OCI-LY3 (cell line): ENCODE data around the gene SDHD.

Experiments used
- H2AFZ ChIP-seq: fragments of 200-600, 300-600 bp; shearing (Covaris generic); 2 replicates; pipeline ENCODE4 v1.6.0; 2014; ENCODE audit warnings: antibody characterized with exemption, low read depth, low read length
- H3K27ac ChIP-seq: fragments of 200-600, 300-600 bp; sonication (generic); 2 replicates; pipeline ENCODE4 v1.5.1; 2014; ENCODE audit warnings: mild to moderate bottlenecking, low read length, moderate library complexity, mixed read lengths
- H3K27me3 ChIP-seq: fragments of 200-600, 300-600 bp; sonication (generic); 2 replicates; pipeline ENCODE4 v1.6.1; 2014; ENCODE audit warnings: low read depth, low read length, mixed read lengths
- H3K36me3 ChIP-seq: fragments of 200-600, 300-600 bp; sonication (generic); replicated peaks from 2 replicates; pipeline ENCODE3; 2014; ENCODE audit warnings: low read depth, low read length, mixed read lengths
- H3K4me1 ChIP-seq: fragments of 300-600, 200-600 bp; sonication (generic); 2 replicates; pipeline ENCODE4 v1.6.1; 2014; ENCODE audit warnings: low read length, mixed read lengths
- H3K4me2 ChIP-seq: fragments of 200-600, 300-600 bp; sonication (generic); 2 replicates; pipeline ENCODE4 v1.6.1; 2014; ENCODE audit warnings: low read length, mixed read lengths
- H3K4me3 ChIP-seq: fragments of 300-600, 200-600 bp; sonication (generic); 2 replicates; pipeline ENCODE4 v1.5.1; 2014; ENCODE audit warnings: antibody characterized with exemption, mild to moderate bottlenecking, low read length, moderate library complexity
- H3K79me2 ChIP-seq: fragments of 300-600, 200-600 bp; shearing (Covaris generic); 2 replicates; pipeline ENCODE4 v1.6.1; 2014; ENCODE audit warnings: mild to moderate bottlenecking, low read length, mixed read lengths
- H3K9ac ChIP-seq: fragments of 300-600, 200-600 bp; shearing (Covaris generic); 2 replicates; pipeline ENCODE4 v1.6.0; 2014; ENCODE audit warnings: mild to moderate bottlenecking, low read length, moderate library complexity
- H3K9me3 ChIP-seq: fragments of 200-600, 300-600 bp; shearing (Covaris generic); 2 replicates; pipeline ENCODE4 v1.6.1; 2014; ENCODE audit warnings: low read length, mixed read lengths; ENCODE audit not compliant: insufficient read depth
- H4K20me1 ChIP-seq: fragments of 200-600, 300-600 bp; sonication (generic); 2 replicates; pipeline ENCODE4 v1.6.1; 2016; ENCODE audit warnings: low read length, mixed read lengths; ENCODE audit not compliant: insufficient read depth
- EZH2phosphoT487 ChIP-seq: fragments of 200-600 bp; shearing (Covaris generic); IDR thresholded peaks from 2 replicates; pipeline ENCODE4 v1.6.1; 2018; ENCODE audit warnings: antibody characterized with exemption, mixed run types, low read depth
- TF ChIP-seq, protein P1 (sequence below): fragments of 200-600, 300-600 bp; sonication (generic); IDR thresholded peaks from 2 replicates; pipeline ENCODE4 v1.5.1; 2014; ENCODE audit warnings: antibody characterized with exemption, low read length, low read depth

SDHD gene

DNA sequence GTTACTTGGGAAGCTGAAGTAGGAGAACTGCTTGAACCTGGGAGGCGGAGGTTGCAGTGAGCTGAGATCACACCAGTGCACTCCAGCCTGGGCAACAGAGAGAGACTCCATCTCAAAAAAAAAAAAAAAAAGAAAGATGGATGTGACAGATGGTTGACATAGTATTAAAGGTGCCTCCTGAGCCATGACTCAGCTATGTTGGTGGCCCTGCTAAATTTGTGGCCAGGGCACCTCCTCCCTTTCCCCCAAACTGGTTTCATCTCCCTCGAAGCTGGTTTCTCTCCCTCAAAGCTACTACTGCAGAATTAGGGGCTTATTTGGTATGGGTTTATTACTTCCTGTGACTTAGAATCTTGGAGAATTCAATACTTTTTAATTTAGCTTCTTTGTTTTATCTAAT, 31.5 kb downstream of the SDHD start:
- Histone ChIP-seq H3K27ac (no peak overlapping the region), H2AFZ (no peak overlapping the region), H3K79me2 (no peaks in the 10 kb centered on the region), H3K27me3 (no peaks in the 10 kb centered on the region), H3K4me2 (no peak overlapping the region), H3K9ac (no peak overlapping the region), H3K9me3 (no peaks in the 10 kb centered on the region), H3K4me1 (peaks cover 18% of the 10 kb centered on the region), H3K4me3 (no peak overlapping the region), H4K20me1 (no peaks in the 10 kb centered on the region), H3K36me3 (no peaks in the 10 kb centered on the region)
- TF ChIP-seq, protein P1, sequence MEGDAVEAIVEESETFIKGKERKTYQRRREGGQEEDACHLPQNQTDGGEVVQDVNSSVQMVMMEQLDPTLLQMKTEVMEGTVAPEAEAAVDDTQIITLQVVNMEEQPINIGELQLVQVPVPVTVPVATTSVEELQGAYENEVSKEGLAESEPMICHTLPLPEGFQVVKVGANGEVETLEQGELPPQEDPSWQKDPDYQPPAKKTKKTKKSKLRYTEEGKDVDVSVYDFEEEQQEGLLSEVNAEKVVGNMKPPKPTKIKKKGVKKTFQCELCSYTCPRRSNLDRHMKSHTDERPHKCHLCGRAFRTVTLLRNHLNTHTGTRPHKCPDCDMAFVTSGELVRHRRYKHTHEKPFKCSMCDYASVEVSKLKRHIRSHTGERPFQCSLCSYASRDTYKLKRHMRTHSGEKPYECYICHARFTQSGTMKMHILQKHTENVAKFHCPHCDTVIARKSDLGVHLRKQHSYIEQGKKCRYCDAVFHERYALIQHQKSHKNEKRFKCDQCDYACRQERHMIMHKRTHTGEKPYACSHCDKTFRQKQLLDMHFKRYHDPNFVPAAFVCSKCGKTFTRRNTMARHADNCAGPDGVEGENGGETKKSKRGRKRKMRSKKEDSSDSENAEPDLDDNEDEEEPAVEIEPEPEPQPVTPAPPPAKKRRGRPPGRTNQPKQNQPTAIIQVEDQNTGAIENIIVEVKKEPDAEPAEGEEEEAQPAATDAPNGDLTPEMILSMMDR = no peak
- TF ChIP-seq EZH2phosphoT487 = no peak

DNA sequence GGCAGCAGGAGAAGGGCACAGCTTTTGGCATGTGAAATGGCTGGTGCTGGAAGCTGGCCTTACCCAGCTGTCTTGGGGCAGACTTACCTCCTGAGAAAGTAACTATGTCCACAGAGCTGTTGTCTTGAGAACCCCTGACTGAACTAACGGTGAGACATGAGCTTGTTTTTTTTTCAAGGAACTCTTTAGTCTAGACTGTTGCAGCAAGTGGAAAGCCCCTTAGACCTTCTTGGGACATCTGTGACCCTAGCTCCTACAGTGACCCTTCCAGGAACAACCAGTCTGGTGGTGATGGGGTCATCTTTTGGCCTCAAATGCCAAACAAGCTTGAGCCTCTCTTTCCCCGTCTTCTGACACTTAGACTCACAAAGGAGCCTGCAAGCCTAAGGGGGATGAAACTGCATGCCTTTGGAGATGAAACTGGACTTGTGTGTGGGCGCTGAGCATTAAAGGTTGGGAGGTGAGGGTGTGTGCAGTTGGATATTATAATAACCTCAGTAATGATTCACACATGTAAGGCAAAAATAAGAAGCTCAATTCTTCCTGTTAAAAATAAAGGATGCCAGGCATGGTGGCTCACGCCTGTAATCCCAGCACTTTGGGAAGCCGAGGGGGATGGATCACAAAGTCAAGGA, 35.4 kb downstream of the SDHD start:
- no peak overlapping the region for H3K4me2 ChIP-seq

DNA sequence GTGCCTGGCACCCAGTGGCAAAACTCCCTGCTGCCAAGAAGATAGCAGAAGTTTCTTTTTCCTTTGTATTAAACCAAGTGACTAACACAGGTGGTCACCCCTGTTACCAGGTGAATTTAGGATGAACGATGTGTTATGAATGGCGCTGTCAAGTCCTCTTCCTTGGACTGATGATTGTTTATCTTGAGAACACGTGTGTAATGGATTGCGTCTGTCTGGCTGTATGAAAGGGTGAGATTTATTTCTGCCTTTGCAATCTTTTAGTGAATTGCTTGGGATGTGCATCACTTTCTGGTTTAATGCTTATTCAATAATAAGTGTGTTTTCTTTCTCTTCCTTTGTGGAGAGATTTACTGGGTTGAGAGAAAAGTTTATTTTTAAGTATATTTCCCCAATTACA, 36.5 kb downstream of the SDHD start:
- Histone ChIP-seq H2AFZ (no peak overlapping the region), H3K36me3 (no peaks in the 10 kb centered on the region), H3K27me3 (no peaks in the 10 kb centered on the region), H3K9ac (no peak overlapping the region), H3K4me3 (no peak overlapping the region), H3K4me2 (no peak overlapping the region), H4K20me1 (no peaks in the 10 kb centered on the region), H3K79me2 (no peaks in the 10 kb centered on the region), H3K4me1 (peaks cover 17% of the 10 kb centered on the region), H3K9me3 (no peaks in the 10 kb centered on the region), H3K27ac (no peak overlapping the region)
- TF ChIP-seq, protein P1 = no peak
- no peak for TF ChIP-seq EZH2phosphoT487

More for the DNA sequence above, 35.4 kb downstream of the SDHD start:
- Histone ChIP-seq H3K9me3 (no peaks in the 10 kb centered on the region), H3K79me2 (no peaks in the 10 kb centered on the region), H2AFZ (no peak overlapping the region), H3K9ac (no peak overlapping the region), H3K27me3 (no peaks in the 10 kb centered on the region), H3K4me3 (no peak overlapping the region), H3K4me1 (peaks cover 17% of the 10 kb centered on the region), H3K36me3 (no peaks in the 10 kb centered on the region), H3K27ac (no peak overlapping the region), H4K20me1 (no peaks in the 10 kb centered on the region)
- TF ChIP-seq, protein P1 = no peak
- TF ChIP-seq EZH2phosphoT487 = no peak

DNA sequence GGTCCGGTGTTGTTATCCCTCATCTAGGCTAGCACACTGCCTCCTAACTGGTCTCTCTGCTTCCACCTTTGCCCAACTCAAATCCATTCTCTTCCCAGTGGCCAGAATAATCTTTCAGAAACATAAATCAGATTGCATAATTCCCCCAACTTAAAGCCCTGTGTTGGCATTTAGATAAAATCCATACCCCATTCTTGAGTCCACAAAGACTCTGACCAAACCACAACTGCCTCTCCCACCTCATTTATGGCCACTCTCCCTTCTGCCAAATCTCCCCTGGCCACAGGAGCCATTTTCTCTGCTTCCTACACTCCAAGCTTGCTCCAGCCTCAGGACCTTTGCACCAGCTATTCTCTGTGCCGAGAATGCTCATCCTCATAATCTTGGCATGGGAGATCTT, 40.4 kb downstream of the SDHD start:
- no peaks in the 10 kb centered on the region for H3K27me3 ChIP-seq
- no peak overlapping the region for H3K4me2 ChIP-seq
- no peaks in the 10 kb centered on the region for H3K9me3 ChIP-seq
- H3K4me1 ChIP-seq = peaks cover 13% of the 10 kb centered on the region
- no peak overlapping the region for H3K27ac ChIP-seq
- TF ChIP-seq EZH2phosphoT487 = no peak
- TF ChIP-seq, protein P1 = no peak
- H3K9ac ChIP-seq = no peak overlapping the region
- no peaks in the 10 kb centered on the region for H3K36me3 ChIP-seq
- H4K20me1 ChIP-seq = no peaks in the 10 kb centered on the region
- no peaks in the 10 kb centered on the region for H3K79me2 ChIP-seq
- H2AFZ ChIP-seq = no peak overlapping the region
- H3K4me3 ChIP-seq = no peak overlapping the region
